H9 (cell line): ENCODE results near the gene GBP4. TPM values are rescaled to one million over a fixed set of nuclear protein-coding genes. Genes with fewer than 3 reads are reported as not detected.

Experiments used
- DNase-seq: peaks from one replicate; pipeline ENCODE4 v3.0.0-alpha.2; 2017
- H2AFZ ChIP-seq: one replicate; pipeline ENCODE4 v1.6.1; 2013; ENCODE audit warnings: mild to moderate bottlenecking, low read length, control low read depth, moderate library complexity
- H2AK5ac ChIP-seq: 2 replicates; pipeline ENCODE4 v1.6.1; 2013; ENCODE audit warnings: low read length, control low read depth, mixed read lengths; ENCODE audit not compliant: insufficient read length
- H2BK120ac ChIP-seq: one replicate; pipeline ENCODE4 v1.6.1; 2013; ENCODE audit warnings: low read depth, mild to moderate bottlenecking, low read length, control low read depth, inconsistent platforms; ENCODE audit not compliant: poor library complexity, severe bottlenecking
- H2BK12ac ChIP-seq: 2 replicates; pipeline ENCODE4 v1.6.1; 2013; ENCODE audit warnings: low read length, control low read depth, mixed read lengths, low read depth; ENCODE audit not compliant: insufficient read length
- H2BK15ac ChIP-seq: 2 replicates; pipeline ENCODE4 v1.6.1; 2013; ENCODE audit warnings: low read depth, low read length, control low read depth
- H2BK20ac ChIP-seq: one replicate; pipeline ENCODE4 v1.6.1; 2013; ENCODE audit warnings: low read depth, mild to moderate bottlenecking, low read length, control low read depth, inconsistent platforms; ENCODE audit not compliant: poor library complexity, severe bottlenecking
- H2BK5ac ChIP-seq: 2 replicates; pipeline ENCODE4 v1.6.1; 2013; ENCODE audit warnings: low read length, control low read depth, mixed read lengths; ENCODE audit not compliant: insufficient read length
- H3K14ac ChIP-seq: 2 replicates; pipeline ENCODE4 v1.6.1; 2013; ENCODE audit warnings: low read length, control low read depth; ENCODE audit not compliant: insufficient read depth
- H3K18ac ChIP-seq: 2 replicates; pipeline ENCODE4 v1.6.1; 2013; ENCODE audit warnings: low read depth, mild to moderate bottlenecking, mixed read lengths, low read length, control low read depth; ENCODE audit not compliant: insufficient read length
- H3K23ac ChIP-seq: 2 replicates; pipeline ENCODE4 v1.6.1; 2013; ENCODE audit warnings: low read length, control low read depth, mixed read lengths, low read depth; ENCODE audit not compliant: insufficient read length
- H3K23me2 ChIP-seq: 2 replicates; pipeline ENCODE4 v1.6.1; 2013; ENCODE audit warnings: low read depth, mild to moderate bottlenecking, mixed read lengths, low read length, control low read depth; ENCODE audit not compliant: insufficient read length, poor library complexity, severe bottlenecking
- H3K27ac ChIP-seq: 2 replicates; pipeline ENCODE4 v1.5.1; 2013; ENCODE audit warnings: low read length, control low read depth, mixed read lengths, low read depth; ENCODE audit not compliant: insufficient read length
- H3K27me3 ChIP-seq: 2 replicates; pipeline ENCODE4 v1.6.1; 2013; ENCODE audit warnings: low read length, control low read depth, inconsistent platforms; ENCODE audit not compliant: insufficient read depth
- H3K4ac ChIP-seq: 2 replicates; pipeline ENCODE4 v1.6.1; 2013; ENCODE audit warnings: low read depth, mild to moderate bottlenecking, control low read depth, inconsistent platforms, low read length, moderate library complexity
- H3K4me1 ChIP-seq: 2 replicates; pipeline ENCODE4 v1.6.1; 2013; ENCODE audit warnings: low read length, control low read depth, inconsistent platforms; ENCODE audit not compliant: insufficient read depth
- H3K4me2 ChIP-seq: 2 replicates; pipeline ENCODE4 v1.6.1; 2013; ENCODE audit warnings: low read length, control low read depth, mixed read lengths; ENCODE audit not compliant: insufficient read length, insufficient read depth
- H3K56ac ChIP-seq: 2 replicates; pipeline ENCODE4 v1.6.1; 2013; ENCODE audit warnings: low read depth, mild to moderate bottlenecking, mixed read lengths, low read length, control low read depth; ENCODE audit not compliant: insufficient read length
- H3K79me1 ChIP-seq: 2 replicates; pipeline ENCODE4 v1.6.1; 2013; ENCODE audit warnings: low read depth, mild to moderate bottlenecking, moderate library complexity, low read length, control low read depth, inconsistent platforms; ENCODE audit not compliant: insufficient read depth, poor library complexity, severe bottlenecking
- H3K79me2 ChIP-seq: 2 replicates; pipeline ENCODE4 v1.6.1; 2013; ENCODE audit warnings: low read length, control low read depth, inconsistent platforms; ENCODE audit not compliant: insufficient read depth
- H3K9ac ChIP-seq: 2 replicates; pipeline ENCODE4 v1.6.1; 2013; ENCODE audit warnings: low read length, control low read depth, mixed read lengths; ENCODE audit not compliant: insufficient read length; ENCODE audit errors: extremely low read depth
- H3K9me3 ChIP-seq: one replicate; pipeline ENCODE4 v1.6.1; 2013; ENCODE audit warnings: low read depth, low read length, inconsistent platforms; ENCODE audit not compliant: control insufficient read depth
- H3T11ph ChIP-seq: one replicate; pipeline ENCODE4 v1.6.1; 2013; ENCODE audit warnings: mild to moderate bottlenecking, low read length, control low read depth, inconsistent platforms
- H4K20me1 ChIP-seq: one replicate; pipeline ENCODE4 v1.6.1; 2013; ENCODE audit not compliant: control insufficient read depth, insufficient read length, insufficient read depth
- H4K5ac ChIP-seq: 2 replicates; pipeline ENCODE4 v1.6.1; 2013; ENCODE audit warnings: low read depth, mild to moderate bottlenecking, mixed read lengths, low read length, control low read depth; ENCODE audit not compliant: insufficient read length
- H4K8ac ChIP-seq: replicated peaks from 2 replicates; pipeline ENCODE4 v1.6.1; 2013; ENCODE audit warnings: low read length, control low read depth, mixed read lengths, low read depth; ENCODE audit not compliant: insufficient read length
- H4K91ac ChIP-seq: 2 replicates; pipeline ENCODE4 v1.6.1; 2013; ENCODE audit warnings: low read depth, mild to moderate bottlenecking, moderate library complexity, mixed read lengths, low read length, control low read depth; ENCODE audit not compliant: insufficient read length
- H3K27ac Mint-ChIP-seq, 3 experiments: 2 replicates in 2 of 3; 3 replicates in 1 of 3; pipeline ENCODE4 v1.8.0; 2020 to 2021; ENCODE audit warnings: mixed read lengths in 3 of 3, mild to moderate bottlenecking in 1 of 3, moderate library complexity in 1 of 3
- H3K27me3 Mint-ChIP-seq: 2 replicates; pipeline ENCODE4 v1.8.0; 2021; ENCODE audit warnings: low read depth, mild to moderate bottlenecking, moderate library complexity, mixed read lengths
- H3K36me3 Mint-ChIP-seq, 3 experiments: 2 replicates in 2 of 3; 3 replicates in 1 of 3; pipeline ENCODE4 v1.8.0; 2020 to 2021; ENCODE audit warnings: low read depth in 3 of 3, mixed read lengths in 3 of 3; ENCODE audit not compliant: insufficient read depth in 1 of 3
- H3K4me1 Mint-ChIP-seq, 2 experiments: 2 replicates each; pipeline ENCODE4 v1.8.0; 2020; ENCODE audit warnings: mixed read lengths in 2 of 2
- H3K4me3 Mint-ChIP-seq, 2 experiments: 2 replicates in 1 of 2; 3 replicates in 1 of 2; pipeline ENCODE4 v1.8.0; 2020 to 2021; ENCODE audit warnings: mild to moderate bottlenecking in 2 of 2, mixed read lengths in 2 of 2, moderate library complexity in 1 of 2
- H3K9me3 Mint-ChIP-seq, 2 experiments: 2 replicates in 1 of 2; 3 replicates in 1 of 2; pipeline ENCODE4 v1.8.0; 2020; ENCODE audit warnings: mild to moderate bottlenecking in 2 of 2, mixed read lengths in 2 of 2, moderate library complexity in 1 of 2
- WGBS: extraction: QIAGEN DNeasy Blood & Tissue Kit; methylation state at CpG from one replicate; pipeline ENCODE4 v1.1.7; 2013; ENCODE audit warnings: missing lambda C conversion rate, low lambda C conversion rate, mixed read lengths; ENCODE audit not compliant: insufficient read length; ENCODE audit errors: extremely low coverage; 5-methylcytosine and 5-hydroxymethylcytosine counted together
- total RNA-seq: library from RNA; stranded (reverse); gene quantifications from 2 replicates; pipeline ENCODE4 v1.2.1, GENCODE V29; 2021
- TF ChIP-seq, protein P1 (sequence below): fragments of 200-600 bp; sonication (generic); conservative IDR thresholded peaks from 3 replicates; pipeline ENCODE4 v1.8.0; 2021; ENCODE audit warnings: antibody characterized with exemption, mild to moderate bottlenecking

GBP4 gene
- total RNA-seq, 1 experiment from 2014 or later = not detected

DNA sequence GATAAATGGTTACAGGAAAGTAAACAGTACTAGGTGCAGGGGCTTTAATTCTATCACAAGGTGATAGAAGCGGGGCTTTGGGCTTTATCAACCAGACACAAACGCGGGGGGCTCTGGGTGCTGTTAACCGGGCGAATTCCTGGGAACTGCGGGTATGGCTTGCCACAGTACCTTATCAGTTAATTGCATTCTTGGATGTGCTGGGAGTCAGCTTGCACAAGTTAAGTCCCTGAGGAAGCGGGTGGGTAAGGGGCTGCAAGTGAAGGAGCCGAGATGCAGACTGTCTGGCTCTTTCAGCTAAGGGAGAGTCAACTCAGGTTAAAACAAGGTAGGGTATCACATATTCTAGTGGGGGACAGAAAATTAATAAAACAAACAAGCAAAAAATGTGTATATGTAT, 661 bp downstream of the GBP4 start:
- Histone ChIP-seq H3K4ac (no peak overlapping the region), H4K91ac (no peak overlapping the region), H3K56ac (no peak overlapping the region), H3K4me1 (no peaks in the 10 kb centered on the region), H2BK15ac (no peak overlapping the region), H3K4me2 (no peak overlapping the region), H2BK120ac (no peak overlapping the region), H3K23ac (no peak overlapping the region), H3K23me2 (no peaks in the 10 kb centered on the region), H3K18ac (no peak overlapping the region), H2BK12ac (no peak overlapping the region), H4K8ac (no peak overlapping the region), H3T11ph (no peak overlapping the region), H2AK5ac (no peak overlapping the region), H2BK5ac (no peak overlapping the region), H4K5ac (no peak overlapping the region), H3K79me1 (no peaks in the 10 kb centered on the region), H4K20me1 (no peaks in the 10 kb centered on the region), H2AFZ (no peak overlapping the region), H3K79me2 (no peaks in the 10 kb centered on the region), H3K27me3 (no peaks in the 10 kb centered on the region), H3K14ac (no peak overlapping the region), H3K27ac (no peak overlapping the region), H3K9me3 (no peaks in the 10 kb centered on the region), H2BK20ac (no peak overlapping the region), H3K9ac (no peak overlapping the region)
- Mint-ChIP-seq H3K4me1 (peaks cover 4 to 9% of the 10 kb centered on the region in 2 experiments; a peak in 1 of 4 replicates), H3K9me3 (no peaks in the 10 kb centered on the region), H3K4me3 (no peak overlapping the region), H3K27ac (no peak overlapping the region; a peak in 1 of 7 replicates), H3K27me3 (no peaks in the 10 kb centered on the region), H3K36me3 (no peaks in the 10 kb centered on the region)
- TF ChIP-seq, protein P1, sequence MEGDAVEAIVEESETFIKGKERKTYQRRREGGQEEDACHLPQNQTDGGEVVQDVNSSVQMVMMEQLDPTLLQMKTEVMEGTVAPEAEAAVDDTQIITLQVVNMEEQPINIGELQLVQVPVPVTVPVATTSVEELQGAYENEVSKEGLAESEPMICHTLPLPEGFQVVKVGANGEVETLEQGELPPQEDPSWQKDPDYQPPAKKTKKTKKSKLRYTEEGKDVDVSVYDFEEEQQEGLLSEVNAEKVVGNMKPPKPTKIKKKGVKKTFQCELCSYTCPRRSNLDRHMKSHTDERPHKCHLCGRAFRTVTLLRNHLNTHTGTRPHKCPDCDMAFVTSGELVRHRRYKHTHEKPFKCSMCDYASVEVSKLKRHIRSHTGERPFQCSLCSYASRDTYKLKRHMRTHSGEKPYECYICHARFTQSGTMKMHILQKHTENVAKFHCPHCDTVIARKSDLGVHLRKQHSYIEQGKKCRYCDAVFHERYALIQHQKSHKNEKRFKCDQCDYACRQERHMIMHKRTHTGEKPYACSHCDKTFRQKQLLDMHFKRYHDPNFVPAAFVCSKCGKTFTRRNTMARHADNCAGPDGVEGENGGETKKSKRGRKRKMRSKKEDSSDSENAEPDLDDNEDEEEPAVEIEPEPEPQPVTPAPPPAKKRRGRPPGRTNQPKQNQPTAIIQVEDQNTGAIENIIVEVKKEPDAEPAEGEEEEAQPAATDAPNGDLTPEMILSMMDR = no peak
- no CpG with 5 or more reads among the region's 8 CpGs for WGBS
- no peak for DNase-seq
